HepG2 (cell line): ENCODE measurements around the gene GNA12. TPM values are rescaled to one million over a fixed set of nuclear protein-coding genes. Genes with fewer than 3 reads are reported as not detected.
A peak's percentile ranks its signal among the peaks of the same experiment; 100 is the strongest.

Source experiments
- GTF3A ChIP-seq: sonication (generic); formaldehyde crosslinking; conservative IDR thresholded peaks from 2 replicates; pipeline ENCODE4 v1.4.0; 2020; ENCODE audit warnings: mild to moderate bottlenecking, missing genetic modification reagents
- HMGXB3 ChIP-seq: sonication (generic); formaldehyde crosslinking; IDR thresholded peaks from 2 replicates; pipeline ENCODE4 v1.4.0; 2020; ENCODE audit warnings: missing genetic modification reagents, borderline replicate concordance
- HNF4G ChIP-seq, 2 experiments: sonication (generic) in 1 of 2; formaldehyde crosslinking in 1 of 2; IDR thresholded peaks; 2 replicates each; pipeline versions ENCODE4 v1.4.0 to v1.6.1; 2011 to 2020; ENCODE audit warnings: borderline replicate concordance in 2 of 2, low read depth in 2 of 2, mild to moderate bottlenecking in 2 of 2, low read length in 1 of 2, missing genetic modification reagents in 1 of 2, moderate library complexity in 1 of 2
- KDM1A ChIP-seq: IDR thresholded peaks from 2 replicates; pipeline ENCODE4 v1.6.1; 2016; ENCODE audit warnings: missing compliant biosample characterization
- MATR3 ChIP-seq: sonication (generic); formaldehyde crosslinking; IDR thresholded peaks from 2 replicates; pipeline ENCODE4 v1.4.0; 2020; ENCODE audit warnings: missing genetic modification reagents
- MLXIP ChIP-seq: sonication (generic); formaldehyde crosslinking; IDR thresholded peaks from 2 replicates; pipeline ENCODE4 v1.9.0; 2021; ENCODE audit warnings: missing genetic modification reagents, borderline replicate concordance
- MTA1 ChIP-seq: sonication (generic); formaldehyde crosslinking; IDR thresholded peaks from 2 replicates; pipeline ENCODE4 v1.4.0; 2020; ENCODE audit warnings: missing genetic modification reagents, mild to moderate bottlenecking, borderline replicate concordance
- MTF2 ChIP-seq: sonication (generic); formaldehyde crosslinking; IDR thresholded peaks from 2 replicates; pipeline ENCODE4 v1.5.0; 2020; ENCODE audit warnings: missing genetic modification reagents, borderline replicate concordance
- PAWR ChIP-seq: sonication (generic); formaldehyde crosslinking; IDR thresholded peaks from 2 replicates; pipeline ENCODE4 v1.4.0; 2020; ENCODE audit warnings: missing genetic modification reagents, mild to moderate bottlenecking, borderline replicate concordance
- TCF7 ChIP-seq: sonication (generic); IDR thresholded peaks from 2 replicates; pipeline ENCODE4 v1.6.1; 2016; ENCODE audit warnings: antibody characterized with exemption, low read depth
- TFDP1 ChIP-seq: IDR thresholded peaks from 2 replicates; pipeline ENCODE4 v1.6.1; 2016; ENCODE audit warnings: missing compliant biosample characterization, missing genetic modification reagents, borderline replicate concordance
- ZBED4 ChIP-seq: sonication (generic); formaldehyde crosslinking; IDR thresholded peaks from 2 replicates; pipeline ENCODE4 v1.4.0; 2020; ENCODE audit warnings: missing genetic modification reagents, borderline replicate concordance
- ZBTB3 ChIP-seq: sonication (generic); formaldehyde crosslinking; IDR thresholded peaks from 2 replicates; pipeline ENCODE4 v1.4.0; 2020; ENCODE audit warnings: low read depth, mild to moderate bottlenecking, moderate library complexity, missing genetic modification reagents, borderline replicate concordance
- ZC3H13 ChIP-seq: sonication (generic); formaldehyde crosslinking; IDR thresholded peaks from 2 replicates; pipeline ENCODE4 v1.8.1; 2023; ENCODE audit warnings: mild to moderate bottlenecking, missing genetic modification reagents, moderate library complexity
- ZKSCAN5 ChIP-seq: sonication (generic); formaldehyde crosslinking; IDR thresholded peaks from 2 replicates; pipeline ENCODE4 v1.5.1; 2020; ENCODE audit warnings: mild to moderate bottlenecking, missing genetic modification reagents
- ZNF180 ChIP-seq: sonication (generic); formaldehyde crosslinking; IDR thresholded peaks from 2 replicates; pipeline ENCODE4 v1.4.0; 2020; ENCODE audit warnings: low read depth, missing genetic modification reagents, borderline replicate concordance
- ZNF3 ChIP-seq: IDR thresholded peaks from 2 replicates; pipeline ENCODE4 v1.7.0; 2017; ENCODE audit warnings: inconsistent platforms
- ZNF776 ChIP-seq: sonication (generic); formaldehyde crosslinking; IDR thresholded peaks from 2 replicates; pipeline ENCODE4 v1.4.0; 2020; ENCODE audit warnings: mild to moderate bottlenecking, missing genetic modification reagents
- polyA plus RNA-seq, 8 experiments: library from polyadenylated mRNA; depleted of rRNA in 3 of 8; stranded (reverse) in 7 of 8; unstranded in 1 of 8; fragments of >200 nt; fragmentation: Illumina TruSeq in 4 of 8; extraction: Trizol in 4 of 8; gene quantifications; 2 replicates each; pipeline versions ENCODE4 v1.2.1 to v1.2.3, GENCODE V29; 2011 to 2016; ENCODE audit warnings: low read depth in 4 of 8, missing spikeins in 1 of 8, mixed read lengths in 1 of 8; ENCODE audit not compliant: insufficient read depth in 1 of 8
- total RNA-seq, 5 experiments: library from RNA; depleted of rRNA; stranded (reverse); fragments of >200 nt; fragmentation: Illumina TruSeq; extraction: Trizol; gene quantifications; 2 replicates each; pipeline ENCODE4 v1.2.3, GENCODE V29; 2016; ENCODE audit warnings: low read depth in 1 of 5

GNA12 gene
- total and polyA plus RNA-seq, 2 of the 13 experiments (the other 11 are each of a cell fraction or from before 2014, with no cell fraction given): 16.2 to 50.9 TPM

- TF ChIP-seq HNF4G (IDR thresholded peaks at IDR 0.05; ENCODE audit: borderline replicate concordance, low read depth, low read length) (no peak), HNF4G (CRISPR knock-in tag; IDR thresholded peaks at IDR 0.05; ENCODE audit: borderline replicate concordance, low read depth) (no peak), TFDP1 (CRISPR knock-in tag) (no peak), MLXIP (no peak), ZC3H13 (CRISPR knock-in tag) (no peak), GTF3A (CRISPR knock-in tag) (no peak), TCF7 (no peak), ZNF3 (no peak), PAWR (CRISPR knock-in tag) (no peak), MTF2 (CRISPR knock-in tag) (no peak), ZBED4 (CRISPR knock-in tag) (no peak), KDM1A (peak; percentile 85), MATR3 (CRISPR knock-in tag) (no peak), ZNF776 (no peak), ZKSCAN5 (no peak), HMGXB3 (no peak), MTA1 (CRISPR knock-in tag) (no peak), ZBTB3 (CRISPR knock-in tag) (no peak), ZNF180 (no peak)
Measured at GRCh38 chr7:2859952-2860351, 15.8 kb upstream of the GNA12 start (continued).
